ENCODE measurements around the gene CFAP61.

CFAP61 gene

GRCh38 chr20:20161611-20162010 lies 109.3 kb downstream of the CFAP61 start:
- H3K4me3 ChIP-seq (ENCODE audit: low read depth, low read length): no peak overlapping the region
- TF ChIP-seq, protein P1, sequence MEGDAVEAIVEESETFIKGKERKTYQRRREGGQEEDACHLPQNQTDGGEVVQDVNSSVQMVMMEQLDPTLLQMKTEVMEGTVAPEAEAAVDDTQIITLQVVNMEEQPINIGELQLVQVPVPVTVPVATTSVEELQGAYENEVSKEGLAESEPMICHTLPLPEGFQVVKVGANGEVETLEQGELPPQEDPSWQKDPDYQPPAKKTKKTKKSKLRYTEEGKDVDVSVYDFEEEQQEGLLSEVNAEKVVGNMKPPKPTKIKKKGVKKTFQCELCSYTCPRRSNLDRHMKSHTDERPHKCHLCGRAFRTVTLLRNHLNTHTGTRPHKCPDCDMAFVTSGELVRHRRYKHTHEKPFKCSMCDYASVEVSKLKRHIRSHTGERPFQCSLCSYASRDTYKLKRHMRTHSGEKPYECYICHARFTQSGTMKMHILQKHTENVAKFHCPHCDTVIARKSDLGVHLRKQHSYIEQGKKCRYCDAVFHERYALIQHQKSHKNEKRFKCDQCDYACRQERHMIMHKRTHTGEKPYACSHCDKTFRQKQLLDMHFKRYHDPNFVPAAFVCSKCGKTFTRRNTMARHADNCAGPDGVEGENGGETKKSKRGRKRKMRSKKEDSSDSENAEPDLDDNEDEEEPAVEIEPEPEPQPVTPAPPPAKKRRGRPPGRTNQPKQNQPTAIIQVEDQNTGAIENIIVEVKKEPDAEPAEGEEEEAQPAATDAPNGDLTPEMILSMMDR (conservative IDR thresholded peaks at IDR 0.05; ENCODE audit: low read depth, low read length): no peak
- DNase-seq (ENCODE audit: low read depth): no peak

GRCh38 chr20:20167698-20168097 lies 115.4 kb downstream of the CFAP61 start:
- H3K4me3 ChIP-seq (ENCODE audit: low read depth, low read length): no peak overlapping the region
- no peak for DNase-seq (ENCODE audit: low read depth)
- TF ChIP-seq, protein P1 (conservative IDR thresholded peaks at IDR 0.05; ENCODE audit: low read depth, low read length): no peak

DNA sequence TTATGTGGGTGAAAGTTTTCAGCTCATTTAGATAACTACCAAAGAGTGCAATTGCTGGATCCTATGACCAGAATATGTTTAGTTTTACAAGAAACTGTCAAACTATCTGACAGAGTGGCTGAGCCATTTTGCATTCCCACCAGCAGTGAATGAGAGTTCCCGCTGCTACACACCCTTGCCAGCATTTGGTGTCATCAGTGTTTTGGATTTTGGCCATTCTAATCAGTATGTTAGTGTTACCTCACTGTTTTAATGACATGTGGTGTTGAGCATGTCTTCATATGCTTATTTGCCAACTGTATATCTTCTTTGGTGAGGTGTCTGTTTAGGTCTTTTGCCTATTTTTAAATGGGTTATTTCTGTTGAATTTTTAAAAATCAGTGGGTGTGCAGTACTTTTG lies 120.9 kb downstream of the CFAP61 start:
- no peak overlapping the region for H3K4me3 ChIP-seq (ENCODE audit: low read depth, low read length)
- TF ChIP-seq, protein P1 (conservative IDR thresholded peaks at IDR 0.05; ENCODE audit: low read depth, low read length): no peak

GRCh38 chr20:20174089-20174835 lies 121.9 kb downstream of the CFAP61 start:
- TF ChIP-seq, protein P1 (conservative IDR thresholded peaks at IDR 0.05; ENCODE audit: low read depth, low read length): no peak
- DNase-seq (ENCODE audit: low read depth): no peak
- no peak overlapping the region for H3K4me3 ChIP-seq (ENCODE audit: low read depth, low read length)

More for the DNA sequence above, 120.9 kb downstream of the CFAP61 start:
- DNase-seq (ENCODE audit: low read depth): no peak

- H3K4me3 ChIP-seq (ENCODE audit: low read depth, low read length): no peak overlapping the region
- TF ChIP-seq, protein P1 (conservative IDR thresholded peaks at IDR 0.05; ENCODE audit: low read depth, low read length): no peak
- no peak for DNase-seq (ENCODE audit: low read depth)
Observed at GRCh38 chr20:20181322-20181721, 129.0 kb downstream of the CFAP61 start.

DNA sequence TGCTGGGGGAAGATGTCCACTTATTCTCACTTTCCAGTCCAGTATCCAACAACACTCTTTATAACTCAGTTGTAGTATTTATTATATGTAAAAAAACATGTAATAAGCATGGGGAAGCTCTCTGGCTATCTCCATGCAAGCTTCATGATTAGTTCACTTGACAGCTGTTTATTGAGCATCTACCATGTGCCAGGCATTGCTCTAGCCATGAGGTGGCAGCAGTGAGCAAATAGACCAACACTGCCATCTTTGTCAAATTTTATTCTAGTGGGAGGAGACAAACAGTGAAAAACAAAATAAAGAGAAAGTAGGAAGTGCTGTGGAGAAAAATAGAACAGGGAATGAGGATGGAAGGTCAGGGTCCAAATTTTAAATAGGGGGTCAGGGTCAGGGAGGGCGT lies 131.8 kb downstream of the CFAP61 start:
- H3K4me3 ChIP-seq (ENCODE audit: low read depth, low read length): no peak overlapping the region
- DNase-seq (ENCODE audit: low read depth): peak; percentile 4
- TF ChIP-seq, protein P1 (conservative IDR thresholded peaks at IDR 0.05; ENCODE audit: low read depth, low read length): peak; percentile 50

- TF ChIP-seq, protein P1 (conservative IDR thresholded peaks at IDR 0.05; ENCODE audit: low read depth, low read length): no peak
- H3K4me3 ChIP-seq (ENCODE audit: low read depth, low read length): no peak overlapping the region
- DNase-seq (ENCODE audit: low read depth): no peak
Observed at GRCh38 chr20:20184706-20185105, 132.4 kb downstream of the CFAP61 start.

Measured in choroid plexus epithelial cell (primary cell).